C4-2B (cell line): ENCODE data around the gene DCTN3.

Experiments
- ZFX ChIP-seq: fragments of 450-650 bp; IDR thresholded peaks from 2 replicates; pipeline ENCODE4 v1.6.1; 2017
- TF ChIP-seq, protein P1 (sequence below): fragments of 450-650 bp; conservative IDR thresholded peaks from 2 replicates; pipeline ENCODE4 v1.5.1; 2017; ENCODE audit warnings: mild to moderate bottlenecking

DNA sequence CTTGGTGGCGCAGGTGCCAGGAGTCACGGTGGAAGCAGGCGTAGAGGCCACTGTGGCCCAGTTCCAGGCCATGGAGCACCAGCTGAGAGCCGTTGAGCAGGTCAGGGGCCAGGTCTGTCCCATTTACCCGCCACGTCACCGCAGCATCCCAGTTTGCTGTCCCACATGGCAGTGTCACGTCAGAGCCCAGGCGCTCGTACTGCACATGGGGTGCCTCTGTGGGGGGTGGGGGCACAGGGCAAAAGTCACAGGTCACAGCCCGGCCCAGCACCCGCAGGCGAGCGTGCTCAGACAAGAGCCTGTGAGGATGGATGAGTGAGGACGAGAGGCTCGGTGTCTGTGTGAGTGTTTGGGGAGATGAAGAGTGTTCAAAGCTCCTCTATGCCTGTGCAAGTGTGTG, 55.7 kb downstream of the DCTN3 start:
- TF ChIP-seq, protein P1, sequence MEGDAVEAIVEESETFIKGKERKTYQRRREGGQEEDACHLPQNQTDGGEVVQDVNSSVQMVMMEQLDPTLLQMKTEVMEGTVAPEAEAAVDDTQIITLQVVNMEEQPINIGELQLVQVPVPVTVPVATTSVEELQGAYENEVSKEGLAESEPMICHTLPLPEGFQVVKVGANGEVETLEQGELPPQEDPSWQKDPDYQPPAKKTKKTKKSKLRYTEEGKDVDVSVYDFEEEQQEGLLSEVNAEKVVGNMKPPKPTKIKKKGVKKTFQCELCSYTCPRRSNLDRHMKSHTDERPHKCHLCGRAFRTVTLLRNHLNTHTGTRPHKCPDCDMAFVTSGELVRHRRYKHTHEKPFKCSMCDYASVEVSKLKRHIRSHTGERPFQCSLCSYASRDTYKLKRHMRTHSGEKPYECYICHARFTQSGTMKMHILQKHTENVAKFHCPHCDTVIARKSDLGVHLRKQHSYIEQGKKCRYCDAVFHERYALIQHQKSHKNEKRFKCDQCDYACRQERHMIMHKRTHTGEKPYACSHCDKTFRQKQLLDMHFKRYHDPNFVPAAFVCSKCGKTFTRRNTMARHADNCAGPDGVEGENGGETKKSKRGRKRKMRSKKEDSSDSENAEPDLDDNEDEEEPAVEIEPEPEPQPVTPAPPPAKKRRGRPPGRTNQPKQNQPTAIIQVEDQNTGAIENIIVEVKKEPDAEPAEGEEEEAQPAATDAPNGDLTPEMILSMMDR: no peak
- TF ChIP-seq ZFX: no peak
